HG02852 (cell line): ENCODE measurements around the gene AHDC1.
"Not testable (repeated sequence)": the region's sequence is repeated elsewhere in the genome, so short reads cannot be mapped to it uniquely, and the experiment has no call there.

Experiments used
- ATAC-seq: cut with Tn5 transposase; IDR thresholded peaks from one replicate; pipeline ENCODE4 v1.9.1; 2021; ENCODE audit warnings: mild to moderate bottlenecking, moderate library complexity; ENCODE audit not compliant: unreplicated experiment

Gene AHDC1

GRCh38 chr1:27634177-27634984 is 30.4 kb upstream of the AHDC1 start:
- no peak for ATAC-seq

- ATAC-seq = no peak
Measured at GRCh38 chr1:27633640-27634176, 29.8 kb upstream of the AHDC1 start.

- no peak for ATAC-seq
Measured at GRCh38 chr1:27633298-27633610, 29.3 kb upstream of the AHDC1 start.

GRCh38 chr1:27632387-27633297 is 28.7 kb upstream of the AHDC1 start:
- ATAC-seq = peak; percentile 39

GRCh38 chr1:27630859-27631491 is 27.0 kb upstream of the AHDC1 start:
- ATAC-seq = no peak

GRCh38 chr1:27628712-27629111 is 24.8 kb upstream of the AHDC1 start:
- ATAC-seq = no peak

- not testable (repeated sequence) for ATAC-seq
Measured at GRCh38 chr1:27627733-27628132, 23.8 kb upstream of the AHDC1 start.

- no peak for ATAC-seq
Measured at GRCh38 chr1:27627061-27627460, 23.1 kb upstream of the AHDC1 start.

- ATAC-seq = no peak
Measured at GRCh38 chr1:27626031-27626935, 22.3 kb upstream of the AHDC1 start.

GRCh38 chr1:27624467-27625178 is 20.7 kb upstream of the AHDC1 start:
- ATAC-seq = no peak

GRCh38 chr1:27623327-27624212 is 19.6 kb upstream of the AHDC1 start:
- ATAC-seq = no peak

GRCh38 chr1:27622828-27623227 is 18.9 kb upstream of the AHDC1 start:
- ATAC-seq = no peak

GRCh38 chr1:27621051-27621920 is 17.3 kb upstream of the AHDC1 start:
- ATAC-seq = no peak

GRCh38 chr1:27619782-27620438 is 16.0 kb upstream of the AHDC1 start:
- ATAC-seq = not testable (repeated sequence)

GRCh38 chr1:27618341-27619082 is 14.6 kb upstream of the AHDC1 start:
- ATAC-seq = no peak

GRCh38 chr1:27617420-27617819 is 13.5 kb upstream of the AHDC1 start:
- no peak for ATAC-seq
